Stomach (tissue), 9 donors: Measurements from ENCODE around the gene SPOCK3. TPM values are rescaled to one million over a fixed set of nuclear protein-coding genes. Genes with fewer than 3 reads are reported as not detected.

ENCODE experiments used
- DNase-seq, 2 donors: peaks; one replicate each; pipeline versions ENCODE4 v3.0.0 to v3.0.0-alpha.2; 2013 to 2019
- H3K27ac ChIP-seq, 5 donors: fragments of 200-600 bp in 4 of 5; sonication (generic) in 4 of 5; one replicate each; pipeline ENCODE4 v1.5.1; 2013 to 2019; ENCODE audit warnings: mild to moderate bottlenecking in 1 of 5, moderate library complexity in 1 of 5
- H3K27me3 ChIP-seq, 3 donors: fragments of 200-600 bp; sonication (generic); one replicate each; pipeline ENCODE4 v1.5.1; 2017 to 2019; ENCODE audit warnings: mixed run types in 1 of 3
- H3K36me3 ChIP-seq, 4 donors: fragments of 200-600 bp; sonication (generic); 1 replicate in 3 of 4; 2 replicates in 1 of 4; pipeline ENCODE4 v1.5.1; 2016 to 2019
- H3K4me1 ChIP-seq, 4 donors: fragments of 200-600 bp; sonication (generic); one replicate each; pipeline ENCODE4 v1.5.1; 2016 to 2019
- H3K4me3 ChIP-seq, 4 donors: fragments of 200-600 bp; sonication (generic) in 3 of 4; one replicate each; pipeline ENCODE4 v1.5.1; 2016 to 2019; ENCODE audit warnings: mild to moderate bottlenecking in 1 of 4
- H3K9me3 ChIP-seq, 4 donors: fragments of 200-600 bp; sonication (generic); one replicate each; pipeline ENCODE4 v1.5.1; 2016 to 2019
- CTCF ChIP-seq, 7 experiments: fragments of 450-650 bp in 4 of 7; fragments of 200-600 bp in 3 of 7; sonication (generic) in 3 of 7; IDR thresholded peaks; one replicate each; pipeline ENCODE4 v1.5.1; 2016 to 2019; ENCODE audit warnings: antibody characterized with exemption in 7 of 7, control low read depth in 2 of 7, mild to moderate bottlenecking in 1 of 7
- EP300 ChIP-seq: sonication (generic); formaldehyde crosslinking; IDR thresholded peaks from one replicate; pipeline ENCODE4 v1.6.1; 2017; ENCODE audit warnings: antibody characterized with exemption
- POLR2A ChIP-seq, 4 donors: fragments of 450-650 bp; IDR thresholded peaks; one replicate each; pipeline ENCODE4 v1.6.1; 2016; ENCODE audit warnings: antibody characterized with exemption in 4 of 4, control low read depth in 2 of 4, mild to moderate bottlenecking in 1 of 4, moderate library complexity in 1 of 4
- POLR2AphosphoS5 ChIP-seq, 3 donors: sonication (generic); formaldehyde crosslinking; IDR thresholded peaks; one replicate each; pipeline ENCODE4 v1.6.1; 2016; ENCODE audit warnings: antibody characterized with exemption in 3 of 3
- WGBS, 5 donors: extraction: QIAGEN DNeasy Blood & Tissue Kit in 3 of 5; methylation state at CpG; one replicate each; pipeline versions ENCODE4 v1.1.5 to v1.1.7; 2013 to 2018; 5-methylcytosine and 5-hydroxymethylcytosine counted together
- intact Hi-C: fragments of 100-400 bp; cut with DNase I; formaldehyde crosslinking; loops from one replicate; pipeline ENCODE4 v1.15.1; 2023; ENCODE audit warnings: low total_unique reads
- polyA plus RNA-seq, 3 donors: library from polyadenylated mRNA; stranded (reverse); fragments of 200-250 nt; gene quantifications; one replicate each; pipeline ENCODE4 v1.2.3, GENCODE V29; 2013
- total RNA-seq, 5 donors: library from RNA; depleted of rRNA; stranded (reverse); fragments of >200 nt; gene quantifications; one replicate each; pipeline versions ENCODE4 v1.1.0 to v1.2.3, GENCODE V29; 2014 to 2016
- donor health status: healthy with polysubstance abuse.
- donor health status: Bipolar disorder and iron deficiency.
- donor health status: healthy.

SPOCK3 gene
- total and polyA plus RNA-seq, 8 donors = 0.33 to 6.1 (median 1.8) TPM; not detected in 5

DNA sequence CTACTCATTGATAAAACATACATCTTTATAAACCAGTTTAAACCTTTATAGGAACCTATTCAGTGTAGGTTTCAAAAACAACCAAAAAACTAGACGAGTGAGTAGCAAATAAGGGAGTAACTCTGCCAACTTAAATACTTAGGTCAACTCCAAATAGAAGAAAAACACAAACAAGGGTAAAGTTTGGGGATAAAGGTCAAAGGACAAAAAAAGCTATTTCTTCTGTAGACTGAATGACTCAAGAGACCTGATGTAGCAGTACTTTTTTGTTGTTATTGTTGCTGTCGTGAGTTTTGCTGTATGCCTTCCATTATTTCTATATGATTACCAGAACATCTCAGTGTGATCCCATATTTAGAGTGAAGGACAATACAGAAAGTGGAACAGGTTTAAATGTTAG is 199.3 kb downstream of the SPOCK3 start:
- no peak for DNase-seq
- intact Hi-C loops = no loop called here
- no peaks in the 10 kb centered on the region for H3K9me3 ChIP-seq
- 35 to 72% (median 51%) methylated on average over 2 of the region's 2 CpGs for WGBS, 5 donors
- H3K27me3 ChIP-seq = no peaks in the 10 kb centered on the region
- H3K27ac ChIP-seq = no peak overlapping the region
- H3K4me1 ChIP-seq = no peaks in the 10 kb centered on the region
- no peak overlapping the region for H3K4me3 ChIP-seq
- H3K36me3 ChIP-seq = no peaks in the 10 kb centered on the region
- TF ChIP-seq CTCF (IDR thresholded peaks at IDR 0.05) = no peak
- TF ChIP-seq POLR2AphosphoS5 (IDR thresholded peaks at IDR 0.05) = no peak
- TF ChIP-seq POLR2A (IDR thresholded peaks at IDR 0.05) = no peak
- TF ChIP-seq EP300 = no peak

DNA sequence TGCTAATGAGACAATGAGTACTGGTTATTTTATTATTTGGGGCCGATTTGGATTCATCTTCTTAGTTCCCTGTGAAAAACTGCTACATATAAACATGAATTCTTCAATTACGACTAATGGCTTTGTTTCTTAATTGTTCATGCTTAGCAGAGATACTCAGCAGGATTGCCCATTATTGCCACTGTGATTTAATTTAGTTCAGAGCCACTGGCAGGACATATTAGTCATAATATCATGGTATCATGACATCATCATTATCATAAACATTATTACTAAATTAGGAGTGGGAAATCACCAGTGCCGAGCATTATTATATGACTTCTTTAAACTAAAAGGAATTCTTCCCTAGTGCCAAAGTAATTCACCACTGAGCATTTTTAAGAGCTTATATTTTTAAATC is 201.4 kb downstream of the SPOCK3 start:
- intact Hi-C loops = no loop called here
- TF ChIP-seq POLR2AphosphoS5 (IDR thresholded peaks at IDR 0.05) (no peak), CTCF (IDR thresholded peaks at IDR 0.05) (no peak)
- no peak overlapping the region for H3K27ac ChIP-seq
- H3K9me3 ChIP-seq = no peaks in the 10 kb centered on the region
- no peaks in the 10 kb centered on the region for H3K36me3 ChIP-seq
- DNase-seq = no peak
- WGBS, 5 donors = 72 to 81% (median 76%) methylated on average over 3 of the region's 3 CpGs
- no peak overlapping the region for H3K4me3 ChIP-seq
- no peaks in the 10 kb centered on the region for H3K4me1 ChIP-seq
- H3K27me3 ChIP-seq = no peaks in the 10 kb centered on the region

DNA sequence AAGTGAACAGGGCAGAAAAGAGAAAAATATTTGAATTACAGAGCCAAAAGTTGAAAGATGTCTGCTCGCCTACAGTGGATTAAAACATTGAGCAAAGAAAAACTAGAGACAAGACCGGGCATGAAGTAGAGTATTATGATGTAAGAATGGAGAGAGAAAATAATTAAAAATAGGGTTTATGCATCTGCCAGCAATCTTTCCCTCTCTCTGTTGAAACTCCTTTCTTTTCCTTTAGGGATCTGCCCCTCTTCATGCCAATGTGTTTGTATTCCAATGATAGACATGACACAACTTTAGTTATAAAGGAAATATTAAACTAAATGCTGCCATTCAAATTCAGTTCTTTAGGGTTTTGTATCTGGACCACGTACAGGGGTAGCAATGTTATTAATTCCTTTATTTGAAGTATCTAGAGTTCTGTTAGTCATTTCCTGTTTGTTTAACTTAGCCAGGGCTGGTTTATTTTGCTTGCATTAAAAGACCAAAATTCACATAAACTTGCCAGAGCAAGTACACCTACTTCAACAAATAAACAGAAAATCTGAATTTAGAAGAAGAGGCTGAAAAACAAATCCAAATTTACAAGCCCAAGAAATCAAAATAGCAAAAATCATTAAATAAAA is 202.6 kb downstream of the SPOCK3 start:
- Histone ChIP-seq H3K4me3 (no peak overlapping the region), H3K4me1 (no peaks in the 10 kb centered on the region), H3K9me3 (no peaks in the 10 kb centered on the region), H3K27me3 (no peaks in the 10 kb centered on the region), H3K27ac (no peak overlapping the region), H3K36me3 (no peaks in the 10 kb centered on the region)
- intact Hi-C loops = no loop called here
- DNase-seq = no peak
- WGBS, 5 donors = 48 to 64% (median 62%) methylated on average over 3 of the region's 3 CpGs
- TF ChIP-seq CTCF (IDR thresholded peaks at IDR 0.05) = no peak
- no peak for TF ChIP-seq POLR2AphosphoS5 (IDR thresholded peaks at IDR 0.05)
- no peak for TF ChIP-seq EP300
- TF ChIP-seq POLR2A (IDR thresholded peaks at IDR 0.05) = no peak

DNA sequence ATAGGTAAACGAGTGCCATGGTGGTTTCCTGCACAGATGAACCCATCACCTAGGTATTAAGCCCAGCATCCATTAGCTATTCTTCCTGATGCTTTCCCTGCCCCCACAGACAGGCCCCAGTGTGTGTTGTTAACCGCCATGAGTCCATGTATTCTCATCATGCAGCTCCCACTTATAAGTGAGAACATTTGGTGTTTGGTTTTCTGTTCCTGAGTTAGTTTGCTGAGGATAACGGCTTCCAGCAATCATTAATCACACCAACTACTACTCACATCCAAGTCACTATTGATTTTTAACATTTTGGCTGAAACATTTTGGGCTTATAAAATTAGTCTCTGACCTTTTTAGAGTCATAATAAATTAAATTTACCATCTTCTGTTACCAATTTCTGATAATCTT is 205.3 kb downstream of the SPOCK3 start:
- Histone ChIP-seq H3K4me1 (no peaks in the 10 kb centered on the region), H3K27ac (no peak overlapping the region), H3K9me3 (no peaks in the 10 kb centered on the region), H3K27me3 (no peaks in the 10 kb centered on the region), H3K4me3 (no peak overlapping the region), H3K36me3 (no peaks in the 10 kb centered on the region)
- intact Hi-C loops = no loop called here
- no peak for DNase-seq
- 62 to 88% (median 73%) methylated on average over 3 of the region's 3 CpGs for WGBS, 5 donors
- TF ChIP-seq CTCF (IDR thresholded peaks at IDR 0.05) = no peak
- TF ChIP-seq POLR2A (IDR thresholded peaks at IDR 0.05) = no peak
- TF ChIP-seq EP300 = no peak
- no peak for TF ChIP-seq POLR2AphosphoS5 (IDR thresholded peaks at IDR 0.05)
